ENCODE results near the gene BTG1.
"Not testable (repeated sequence)": the region's sequence is repeated elsewhere in the genome, so short reads cannot be mapped to it uniquely, and the experiment has no call there.

Gene BTG1

GRCh38 chr12:92147491-92147890 lies 1.8 kb upstream of the BTG1 start:
- no peak for DNase-seq (ENCODE audit: low read depth)

DNA sequence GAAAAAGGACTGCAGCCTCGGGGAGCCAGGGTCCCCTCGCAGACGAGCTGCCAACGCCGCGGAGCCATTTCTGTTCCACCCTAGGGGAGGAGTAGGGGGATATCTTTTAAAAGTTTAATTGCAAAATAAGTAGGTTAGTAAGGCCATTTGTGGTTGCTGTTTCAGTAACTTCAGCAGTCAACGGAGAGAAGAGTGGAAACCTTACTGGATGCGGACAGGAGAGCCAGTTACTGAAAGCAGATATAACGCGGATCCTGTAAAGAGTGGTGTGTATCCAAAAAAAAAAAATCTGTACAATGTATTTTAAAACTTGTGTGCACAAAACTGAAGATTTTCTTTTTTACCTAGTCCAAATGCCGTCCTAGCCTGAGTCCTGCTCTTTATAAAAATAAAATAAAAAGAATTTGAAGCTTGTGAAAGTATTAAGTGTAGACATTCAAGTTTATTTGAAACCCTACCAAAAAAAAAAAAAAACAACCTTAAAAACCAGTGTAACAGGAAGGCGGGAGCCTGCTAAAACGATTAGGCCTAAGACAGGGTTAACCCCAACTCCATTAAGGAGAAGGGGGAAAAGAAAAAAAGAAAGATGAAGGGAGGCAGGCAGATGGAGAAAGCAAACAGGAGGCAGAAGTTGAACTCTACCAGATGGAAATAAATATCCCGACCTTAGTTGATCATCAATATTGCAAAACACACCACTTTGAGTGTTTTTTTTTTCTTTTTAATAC lies 1.0 kb upstream of the BTG1 start:
- DNase-seq (ENCODE audit: low read depth), result no peak

GRCh38 chr12:92145481-92145730 lies 240 bp downstream of the BTG1 start:
- DNase-seq (ENCODE audit: low read depth), result no peak

DNA sequence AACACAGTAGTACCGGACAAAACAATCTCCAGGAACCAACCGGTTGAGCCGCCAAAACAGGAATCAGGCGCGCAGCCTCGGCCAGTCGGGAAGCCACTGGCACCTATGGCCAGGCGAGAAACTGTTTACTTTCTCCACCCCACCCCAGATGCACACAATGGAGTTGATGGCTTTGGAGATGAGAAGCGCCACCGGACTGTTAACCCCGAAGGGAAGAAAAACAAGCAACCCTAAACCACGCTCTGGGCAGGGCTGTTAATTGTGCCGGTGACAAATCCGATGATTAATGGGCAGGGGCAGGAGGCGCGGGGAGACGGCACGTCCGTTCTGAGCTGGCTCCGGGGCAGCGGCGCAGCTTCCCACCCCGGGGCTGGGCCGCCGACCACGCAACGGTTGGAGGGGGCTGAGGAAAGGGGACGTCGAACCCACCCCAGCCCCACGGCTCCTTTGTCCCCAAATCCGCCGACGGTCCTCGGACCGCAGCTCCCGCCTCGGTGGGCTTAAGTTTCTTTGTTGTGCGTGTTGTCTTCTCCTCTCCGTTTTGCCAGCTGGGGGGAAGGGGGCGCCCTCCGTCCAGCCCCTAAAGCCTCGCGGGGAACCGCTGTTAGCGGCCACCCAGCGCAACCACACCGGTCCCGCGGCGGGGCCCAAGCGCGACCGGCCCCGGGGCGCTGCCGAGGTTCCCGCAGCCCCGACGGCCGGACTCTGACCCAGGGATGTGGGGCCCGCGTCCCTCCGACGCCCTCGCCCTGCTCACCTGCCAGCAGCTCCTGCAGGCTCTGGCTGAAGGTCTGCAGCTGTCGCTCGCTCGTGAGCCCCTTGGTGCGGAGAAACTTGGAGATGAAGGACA lies 790 bp downstream of the BTG1 start:
- no peak for DNase-seq (ENCODE audit: low read depth)

DNA sequence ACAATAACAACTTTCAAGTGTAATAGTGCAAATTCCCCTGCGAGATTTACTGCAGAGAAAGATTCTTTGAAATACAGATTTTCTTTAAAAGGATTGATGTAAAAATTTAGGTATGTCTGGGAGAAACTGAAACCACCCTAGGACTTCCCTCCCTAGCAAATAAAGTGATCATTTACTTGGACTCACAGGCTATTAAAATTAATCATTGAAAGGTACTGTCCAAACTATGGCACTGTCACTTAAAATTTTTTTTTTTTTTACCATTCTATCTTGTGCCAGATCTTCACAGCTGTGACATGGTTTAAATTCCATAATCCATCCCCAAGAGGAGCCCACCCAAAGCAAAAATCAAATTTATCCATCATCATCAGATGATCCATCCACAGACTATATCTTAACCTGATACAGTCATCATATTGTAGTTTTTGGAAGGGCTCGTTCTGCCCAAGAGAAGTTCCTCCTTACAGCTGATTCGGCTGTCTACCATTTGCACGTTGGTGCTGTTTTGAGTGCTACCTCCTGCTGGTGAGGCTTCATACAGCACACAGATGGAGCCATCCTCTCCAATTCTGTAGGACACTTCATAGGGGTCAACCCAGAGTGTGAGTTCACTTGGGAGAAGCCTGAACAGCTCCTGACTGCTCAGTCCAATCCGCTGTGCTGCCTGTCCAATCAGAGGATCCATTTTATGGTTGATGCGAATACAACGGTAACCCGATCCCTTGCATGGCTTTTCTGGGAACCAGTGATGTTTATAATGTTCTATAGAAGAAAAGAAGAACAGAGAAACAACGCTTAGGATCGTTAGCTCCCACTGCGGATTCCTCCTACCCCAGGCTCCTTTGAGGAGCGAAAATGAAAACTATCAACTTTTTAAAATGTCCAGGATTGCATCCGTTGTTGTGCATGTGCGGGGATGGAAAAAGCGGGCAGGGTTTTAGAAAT lies 1.7 kb downstream of the BTG1 start:
- peak; percentile 96 for DNase-seq (ENCODE audit: low read depth)

GRCh38 chr12:92143258-92143657 lies 2.4 kb downstream of the BTG1 start:
- DNase-seq (ENCODE audit: low read depth), result no peak

- no peak for DNase-seq (ENCODE audit: low read depth)
These were observed 3.3 kb downstream of the BTG1 start for GRCh38 chr12:92142251-92142926.

GRCh38 chr12:92141591-92142121 lies 4.0 kb downstream of the BTG1 start:
- no peak for DNase-seq (ENCODE audit: low read depth)

- no peak for DNase-seq (ENCODE audit: low read depth)
These were observed 4.6 kb downstream of the BTG1 start for GRCh38 chr12:92140896-92141536.

DNA sequence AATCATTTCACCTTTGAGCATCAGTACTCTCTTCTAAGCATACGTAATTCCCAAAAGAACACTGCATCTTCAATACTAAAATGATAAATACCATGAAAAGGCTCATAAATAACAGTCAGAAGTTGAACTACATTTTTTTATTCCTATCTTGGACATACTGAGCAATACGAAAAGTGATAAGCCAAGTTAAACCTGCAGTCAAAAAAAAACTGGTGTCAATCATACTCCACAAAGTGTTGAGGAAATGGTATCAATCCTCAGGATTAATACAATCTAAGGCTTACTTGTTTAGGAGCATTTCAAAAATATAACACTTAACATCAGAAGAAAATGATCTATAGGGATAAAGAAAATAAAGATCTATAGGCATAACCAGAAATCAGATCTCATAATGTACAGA lies 5.5 kb downstream of the BTG1 start:
- DNase-seq (ENCODE audit: low read depth), result no peak

- no peak for DNase-seq (ENCODE audit: low read depth)
These were observed 6.0 kb downstream of the BTG1 start for GRCh38 chr12:92139634-92140150.

GRCh38 chr12:92138626-92139025 lies 7.0 kb downstream of the BTG1 start:
- DNase-seq (ENCODE audit: low read depth), result no peak

DNA sequence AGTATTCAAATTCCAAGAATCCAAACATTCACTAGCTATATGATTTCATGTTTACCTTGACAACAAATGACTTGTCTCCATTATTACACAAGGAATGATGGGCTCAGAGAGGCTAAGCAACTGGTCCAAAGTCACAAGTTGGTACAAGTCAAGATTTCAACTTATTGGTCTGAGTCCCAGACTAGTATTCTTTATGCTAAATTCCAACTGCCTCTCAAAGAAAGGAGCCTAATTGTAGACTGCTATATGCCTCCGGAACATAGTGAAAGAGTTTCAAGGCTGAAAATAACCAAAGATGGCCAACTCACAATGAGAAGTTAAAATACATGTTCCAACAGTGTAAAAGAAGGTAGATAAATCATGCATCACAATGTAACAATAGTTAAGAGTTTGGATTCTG lies 7.5 kb downstream of the BTG1 start:
- no peak for DNase-seq (ENCODE audit: low read depth)

DNA sequence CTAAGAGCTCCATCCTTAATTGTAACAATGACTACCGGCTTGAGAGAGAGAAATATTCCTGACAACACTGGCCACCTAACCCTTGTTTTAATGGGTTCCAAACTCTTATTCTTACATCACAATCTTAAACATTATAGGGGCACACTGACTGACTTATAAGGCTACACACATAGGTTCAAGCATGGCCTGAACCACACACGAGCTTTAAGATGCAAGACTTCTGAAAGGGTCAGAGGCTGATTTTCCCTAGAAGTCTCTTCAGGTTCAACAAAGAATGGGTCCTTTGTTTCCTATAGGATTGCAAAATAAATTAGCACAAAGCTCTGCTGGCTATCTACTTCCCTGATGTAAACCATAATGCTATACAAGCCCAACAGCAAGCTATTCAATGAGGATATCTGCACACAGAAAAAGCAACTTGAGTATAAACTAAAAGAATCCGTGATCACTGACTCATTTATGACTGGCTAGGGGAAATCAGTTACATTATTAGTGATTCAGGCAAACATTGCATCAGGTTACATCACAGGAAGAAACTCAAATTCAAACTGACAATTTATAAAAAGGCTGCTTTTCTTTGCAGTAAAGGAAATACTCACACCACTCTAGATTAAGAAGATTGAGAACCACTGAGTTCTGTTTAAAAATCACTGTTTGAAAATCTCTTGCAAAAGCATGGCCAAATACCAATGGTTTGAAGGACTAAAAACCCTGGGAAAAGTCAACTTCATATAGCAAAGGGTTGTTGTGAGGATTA lies 8.5 kb downstream of the BTG1 start:
- peak; percentile 81 for DNase-seq (ENCODE audit: low read depth)

- no peak for DNase-seq (ENCODE audit: low read depth)
These were observed 9.5 kb downstream of the BTG1 start for GRCh38 chr12:92136026-92136730.

GRCh38 chr12:92135541-92135940 lies 10.1 kb downstream of the BTG1 start:
- DNase-seq (ENCODE audit: low read depth), result not testable (repeated sequence)

DNA sequence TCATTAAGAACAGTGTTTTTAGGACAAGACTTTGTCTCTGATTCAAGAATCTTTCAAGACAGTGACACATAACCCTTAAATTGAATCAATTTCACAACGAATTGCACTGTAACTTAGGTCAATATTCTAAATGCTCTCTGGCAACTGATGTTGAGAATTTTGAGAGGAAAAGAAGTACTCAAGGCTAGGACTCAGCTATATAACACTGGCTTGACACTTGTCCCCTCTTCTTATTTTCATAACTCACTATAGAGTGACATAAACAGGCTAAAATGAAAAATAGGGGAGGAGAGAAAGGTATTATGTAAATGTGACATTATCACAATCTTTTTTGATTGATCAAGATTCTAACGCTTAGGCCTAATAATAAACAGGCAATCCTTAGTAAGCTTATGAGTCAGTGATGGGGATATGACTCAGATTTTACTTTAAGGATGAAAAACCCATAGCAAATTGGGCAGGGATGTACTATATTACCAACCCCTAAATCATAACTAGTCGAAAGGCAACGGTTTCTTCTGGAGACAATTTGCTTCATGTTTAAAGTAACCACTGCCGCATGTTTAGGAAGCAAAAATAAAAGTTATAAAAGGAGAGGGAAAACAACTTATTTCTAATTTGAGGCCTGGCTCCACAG lies 10.9 kb downstream of the BTG1 start:
- DNase-seq (ENCODE audit: low read depth), result peak; percentile 79

DNA sequence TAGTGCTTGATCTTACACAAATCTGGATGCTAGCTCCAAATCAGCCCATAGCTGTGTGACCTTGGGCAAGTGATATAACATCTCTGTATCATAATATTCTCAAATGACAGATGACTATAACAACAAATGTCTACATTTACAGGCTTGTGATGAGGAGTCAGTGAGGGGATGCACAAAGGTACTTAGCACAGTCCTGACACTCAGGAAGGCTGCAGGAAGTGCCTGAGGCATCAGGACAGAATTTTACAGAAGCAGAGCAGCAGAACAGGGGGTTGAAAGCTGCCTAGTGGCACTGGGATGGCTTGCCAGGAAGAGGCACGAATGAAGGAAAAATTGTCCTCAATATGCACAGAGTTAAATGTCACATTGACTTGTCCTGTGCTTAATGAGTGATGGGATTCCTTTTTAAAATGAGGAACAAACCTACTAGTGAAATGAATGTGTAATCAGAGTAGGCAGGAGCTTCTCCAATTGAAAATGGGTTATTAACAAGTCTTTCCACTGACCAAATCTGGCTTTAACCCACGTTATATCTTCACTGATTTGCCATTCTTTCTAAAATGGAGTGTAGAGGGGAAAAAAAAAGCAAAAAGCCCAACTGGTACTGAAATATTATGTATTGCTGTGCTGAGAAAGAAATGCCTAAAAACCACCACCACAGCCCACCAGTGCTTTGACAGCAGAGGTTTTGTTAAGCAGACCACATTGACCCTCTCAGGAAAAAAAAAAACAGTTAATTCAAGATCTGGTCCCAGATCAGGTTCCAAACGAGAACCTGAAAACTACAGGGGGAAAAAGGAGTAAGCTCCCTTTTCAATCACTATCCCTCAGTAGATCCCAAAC lies 11.6 kb downstream of the BTG1 start:
- DNase-seq (ENCODE audit: low read depth), result no peak

Measured in stromal cell of bone marrow (primary cell).